Skeletal muscle tissue (tissue), 4 donors: ENCODE results near the gene BTRC. TPM values are rescaled to one million over a fixed set of nuclear protein-coding genes. Genes with fewer than 3 reads are reported as not detected.
"Not testable (repeated sequence)": the region's sequence is repeated elsewhere in the genome, so short reads cannot be mapped to it uniquely, and the experiment has no call there.

Experiments
- H3K27ac ChIP-seq: one replicate; pipeline ENCODE4 v1.7.0; 2013; ENCODE audit warnings: mild to moderate bottlenecking, low read depth, low read length, inconsistent platforms
- H3K27me3 ChIP-seq, 3 donors: one replicate each; pipeline ENCODE4 v1.7.0; 2013; ENCODE audit warnings: low read length in 3 of 3; ENCODE audit not compliant: control insufficient read depth in 3 of 3, insufficient read depth in 3 of 3
- H3K36me3 ChIP-seq, 3 donors: one replicate each; pipeline ENCODE4 v1.7.0; 2013; ENCODE audit warnings: low read length in 3 of 3; ENCODE audit not compliant: control insufficient read depth in 3 of 3, insufficient read depth in 3 of 3
- H3K4me1 ChIP-seq, 3 donors: one replicate each; pipeline ENCODE4 v1.7.0; 2013; ENCODE audit warnings: low read length in 3 of 3, mild to moderate bottlenecking in 3 of 3; ENCODE audit not compliant: control insufficient read depth in 3 of 3, insufficient read depth in 3 of 3
- H3K4me3 ChIP-seq, 3 donors: one replicate each; pipeline ENCODE4 v1.7.0; 2013; ENCODE audit warnings: low read length in 3 of 3
- H3K9ac ChIP-seq, 3 donors: one replicate each; pipeline ENCODE4 v1.7.0; 2013; ENCODE audit warnings: low read length in 3 of 3, mild to moderate bottlenecking in 3 of 3, moderate library complexity in 2 of 3, low read depth in 1 of 3
- H3K9me3 ChIP-seq, 3 donors: one replicate each; pipeline ENCODE4 v1.7.0; 2013; ENCODE audit warnings: low read length in 3 of 3; ENCODE audit not compliant: control insufficient read depth in 3 of 3
- total RNA-seq: library from RNA; depleted of rRNA; stranded (reverse); fragments of >200 nt; gene quantifications from one replicate; pipeline ENCODE4 v1.2.3, GENCODE V29; 2014
- donor health status: Osteomylitis.

BTRC gene
- total RNA-seq, 1 donor from 2014 or later = 19.8 TPM

- no peaks in the 10 kb centered on the region for H3K36me3 ChIP-seq
- peaks cover 0 to 16% (median 0%) of the 10 kb centered on the region in 3 donors for H3K27me3 ChIP-seq
- no peaks in the 10 kb centered on the region for H3K9me3 ChIP-seq
These were observed 31.5 kb upstream of the BTRC start for GRCh38 chr10:101322266-101323108.

GRCh38 chr10:101323495-101323894, 30.5 kb upstream of the BTRC start:
- H3K27ac ChIP-seq = no peak overlapping the region

More at GRCh38 chr10:101322266-101323108, 31.5 kb upstream of the BTRC start:
- H3K9ac ChIP-seq = no peak overlapping the region
- H3K27ac ChIP-seq = no peak overlapping the region
- no peak overlapping the region for H3K4me3 ChIP-seq
- H3K4me1 ChIP-seq = no peaks in the 10 kb centered on the region

GRCh38 chr10:101327454-101327853, 26.5 kb upstream of the BTRC start:
- not testable (repeated sequence) for H3K4me3 ChIP-seq, H3K9ac ChIP-seq, H3K27ac ChIP-seq, H3K36me3 ChIP-seq, H3K9me3 ChIP-seq, H3K4me1 ChIP-seq
- peaks cover 0 to 13% (median 0%) of the 10 kb centered on the region in 3 donors for H3K27me3 ChIP-seq

More at GRCh38 chr10:101323495-101323894, 30.5 kb upstream of the BTRC start:
- Histone ChIP-seq H3K36me3 (no peaks in the 10 kb centered on the region), H3K9ac (no peak overlapping the region), H3K4me1 (no peaks in the 10 kb centered on the region), H3K27me3 (peaks cover 0 to 16% (median 0%) of the 10 kb centered on the region in 3 donors), H3K4me3 (no peak overlapping the region), H3K9me3 (no peaks in the 10 kb centered on the region)

- Histone ChIP-seq H3K4me1 (no peaks in the 10 kb centered on the region), H3K27me3 (no peaks in the 10 kb centered on the region), H3K27ac (no peak overlapping the region), H3K36me3 (no peaks in the 10 kb centered on the region), H3K4me3 (no peak overlapping the region), H3K9me3 (no peaks in the 10 kb centered on the region), H3K9ac (no peak overlapping the region)
These were observed 24.5 kb upstream of the BTRC start for GRCh38 chr10:101329341-101330032.

GRCh38 chr10:101330231-101330630, 23.7 kb upstream of the BTRC start:
- Histone ChIP-seq H3K4me1 (no peaks in the 10 kb centered on the region), H3K4me3 (no peak overlapping the region), H3K27me3 (no peaks in the 10 kb centered on the region), H3K9me3 (no peaks in the 10 kb centered on the region), H3K27ac (no peak overlapping the region), H3K9ac (no peak overlapping the region), H3K36me3 (no peaks in the 10 kb centered on the region)

GRCh38 chr10:101330631-101331225, 23.2 kb upstream of the BTRC start:
- Histone ChIP-seq H3K9ac (no peak overlapping the region), H3K27me3 (no peaks in the 10 kb centered on the region)

GRCh38 chr10:101331956-101332355, 22.0 kb upstream of the BTRC start:
- no peak overlapping the region for H3K9ac ChIP-seq
- no peaks in the 10 kb centered on the region for H3K36me3 ChIP-seq
- no peaks in the 10 kb centered on the region for H3K27me3 ChIP-seq
- H3K27ac ChIP-seq = no peak overlapping the region
- H3K9me3 ChIP-seq = no peaks in the 10 kb centered on the region
- no peak overlapping the region for H3K4me3 ChIP-seq
- H3K4me1 ChIP-seq = no peaks in the 10 kb centered on the region

More at GRCh38 chr10:101330631-101331225, 23.2 kb upstream of the BTRC start:
- Histone ChIP-seq H3K4me3 (no peak overlapping the region), H3K4me1 (no peaks in the 10 kb centered on the region), H3K27ac (no peak overlapping the region), H3K9me3 (no peaks in the 10 kb centered on the region), H3K36me3 (no peaks in the 10 kb centered on the region)

- not testable (repeated sequence) for H3K9me3 ChIP-seq, H3K27me3 ChIP-seq, H3K4me3 ChIP-seq, H3K36me3 ChIP-seq, H3K4me1 ChIP-seq, H3K9ac ChIP-seq, H3K27ac ChIP-seq
These were observed 19.7 kb upstream of the BTRC start for GRCh38 chr10:101334259-101334658.

GRCh38 chr10:101336382-101336781, 17.6 kb upstream of the BTRC start:
- Histone ChIP-seq H3K4me3 (no peak overlapping the region), H3K27me3 (no peaks in the 10 kb centered on the region), H3K4me1 (no peaks in the 10 kb centered on the region), H3K27ac (no peak overlapping the region), H3K9me3 (no peaks in the 10 kb centered on the region), H3K9ac (no peak overlapping the region), H3K36me3 (no peaks in the 10 kb centered on the region)

- H3K4me3 ChIP-seq = no peak overlapping the region
- H3K9ac ChIP-seq = no peak overlapping the region
- no peaks in the 10 kb centered on the region for H3K9me3 ChIP-seq
- H3K4me1 ChIP-seq = no peaks in the 10 kb centered on the region
- H3K27ac ChIP-seq = no peak overlapping the region
- no peaks in the 10 kb centered on the region for H3K36me3 ChIP-seq
- peaks cover 0 to 5% (median 0%) of the 10 kb centered on the region in 3 donors for H3K27me3 ChIP-seq
These were observed 16.1 kb upstream of the BTRC start for GRCh38 chr10:101337836-101338235.
